Upper lobe of left lung (tissue), 6 donors: ENCODE results near the gene SWT1. TPM values are rescaled to one million over a fixed set of nuclear protein-coding genes. Genes with fewer than 3 reads are reported as not detected.
"Not testable (repeated sequence)": the region's sequence is repeated elsewhere in the genome, so short reads cannot be mapped to it uniquely, and the experiment has no call there.

Experiments used
- ATAC-seq, 2 donors: fragments of 200-7000 bp; cut with Tn5 transposase; one replicate each; pipeline ENCODE4 v1.9.1; 2022; ENCODE audit warnings: mild to moderate bottlenecking in 2 of 2, moderate library complexity in 2 of 2; ENCODE audit not compliant: low FRiP score in 2 of 2
- DNase-seq, 2 donors: peaks; one replicate each; pipeline ENCODE4 v3.0.0-alpha.2; 2019 to 2020
- H3K27ac ChIP-seq, 4 donors: fragments of 200-600 bp; sonication (generic); one replicate each; pipeline ENCODE4 v1.5.1; 2016 to 2019
- H3K27me3 ChIP-seq, 4 donors: fragments of 200-600 bp; sonication (generic); one replicate each; pipeline ENCODE4 v1.5.1; 2017 to 2019
- H3K36me3 ChIP-seq, 4 donors: fragments of 200-600 bp; sonication (generic); one replicate each; pipeline ENCODE4 v1.5.1; 2016 to 2019
- H3K4me1 ChIP-seq, 4 donors: fragments of 200-600 bp; sonication (generic); one replicate each; pipeline ENCODE4 v1.5.1; 2018 to 2019
- H3K4me3 ChIP-seq, 4 donors: fragments of 200-600 bp; sonication (generic); one replicate each; pipeline ENCODE4 v1.5.1; 2017 to 2019; ENCODE audit warnings: mild to moderate bottlenecking in 2 of 4, moderate library complexity in 1 of 4
- H3K9me3 ChIP-seq, 4 donors: fragments of 200-600 bp; sonication (generic); one replicate each; pipeline ENCODE4 v1.5.1; 2018 to 2019
- CTCF ChIP-seq, 6 experiments: fragments of 450-650 bp in 4 of 6; fragments of 200-600 bp in 2 of 6; sonication (generic) in 2 of 6; IDR thresholded peaks; one replicate each; pipeline ENCODE4 v1.5.1; 2016 to 2019; ENCODE audit warnings: antibody characterized with exemption in 6 of 6
- EP300 ChIP-seq, 4 donors: sonication (generic); formaldehyde crosslinking; IDR thresholded peaks; one replicate each; pipeline ENCODE4 v1.5.1; 2017; ENCODE audit warnings: antibody characterized with exemption in 4 of 4, control low read depth in 2 of 4
- POLR2A ChIP-seq, 4 donors: fragments of 450-650 bp; IDR thresholded peaks; one replicate each; pipeline ENCODE4 v1.5.1; 2016 to 2017; ENCODE audit warnings: antibody characterized with exemption in 4 of 4, mild to moderate bottlenecking in 2 of 4
- POLR2AphosphoS5 ChIP-seq, 2 donors: sonication (generic); formaldehyde crosslinking; IDR thresholded peaks; one replicate each; pipeline ENCODE4 v1.5.1; 2017; ENCODE audit warnings: antibody characterized with exemption in 2 of 2
- WGBS, 2 donors: methylation state at CpG; one replicate each; pipeline ENCODE4 v1.1.5; 2017 to 2018; 5-methylcytosine and 5-hydroxymethylcytosine counted together
- total RNA-seq, 6 donors: library from RNA; depleted of rRNA in 4 of 6; stranded (reverse); fragments of >200 nt in 4 of 6; gene quantifications; one replicate each; pipeline versions ENCODE4 v1.1.0 to v1.2.1, GENCODE V29; 2016 to 2021
- donor health status: DM: no; HTN: no; CAD: no; lungs with moderate emphysema.
- donor health status: DM: no; HTN: yes; CAD: no; lungs with severe emphysema.

The SWT1 gene
- total RNA-seq, 6 donors from 2014 or later, result 3.1 to 15.7 (median 6.0) TPM

- Histone ChIP-seq H3K27me3 (no peaks in the 10 kb centered on the region), H3K4me3 (peak within 1 kb of the TSS; percentile 61 to 96 (median 80)), H3K4me1 (peaks cover 29 to 45% (median 39%) of the 10 kb centered on the region in 4 donors), H3K36me3 (no peaks in the 10 kb centered on the region), H3K27ac (peak within 1 kb of the TSS; percentile 91 to 99 (median 97)), H3K9me3 (no peaks in the 10 kb centered on the region)
- TF ChIP-seq POLR2AphosphoS5 (IDR thresholded peaks at IDR 0.05) (peak; percentile 96 to 98), POLR2A (IDR thresholded peaks at IDR 0.05) (peak; percentile 81 to 99 (median 96)), CTCF (IDR thresholded peaks at IDR 0.05) (peak in 3 of 6 experiments; percentile 16 to 42 (median 37)), EP300 (IDR thresholded peaks at IDR 0.05) (peak in 1 of 4 donors; percentile 68)
- WGBS, 2 donors, result 1% methylated on average over 44 to 62 of the region's 80 CpGs
- ATAC-seq (peak; percentile 93 to 97), DNase-seq (peak; percentile 97 to 99)
Measured at GRCh38 chr1:185317034-185317885, 160.3 kb downstream of the SWT1 start, which contains the start of gene IVNS1ABP. IVNS1ABP (minus strand) TSS chr1:185317243; CDS start chr1:185309493, 7,750 bp downstream.

GRCh38 chr1:185317886-185318310, 160.9 kb downstream of the SWT1 start:
- H3K36me3 ChIP-seq, result no peaks in the 10 kb centered on the region
- WGBS, 2 donors, result 14 to 23% methylated on average over 11 of the region's 11 CpGs
- DNase-seq, result peak in 1 of 2 donors; percentile 73
- no peaks in the 10 kb centered on the region for H3K27me3 ChIP-seq
- peak overlapping the region; percentile 91 to 99 (median 97) for H3K27ac ChIP-seq
- TF ChIP-seq CTCF (IDR thresholded peaks at IDR 0.05), result peak in 2 of 6 experiments; percentile 7 to 23
- TF ChIP-seq POLR2AphosphoS5 (IDR thresholded peaks at IDR 0.05), result no peak
- peak overlapping the region in 3 of 4 donors; percentile 61 to 96 (median 63) for H3K4me3 ChIP-seq
- peaks cover 29 to 38% (median 34%) of the 10 kb centered on the region in 4 donors for H3K4me1 ChIP-seq
- no peaks in the 10 kb centered on the region for H3K9me3 ChIP-seq
- ATAC-seq, result peak; percentile 17 to 67

- Histone ChIP-seq H3K27ac (peak overlapping the region; percentile 91 to 99 (median 97)), H3K27me3 (no peaks in the 10 kb centered on the region), H3K4me3 (peak overlapping the region in 2 of 4 donors; percentile 63 to 96), H3K4me1 (peaks cover 25 to 31% (median 28%) of the 10 kb centered on the region in 4 donors), H3K9me3 (no peaks in the 10 kb centered on the region), H3K36me3 (no peaks in the 10 kb centered on the region)
- DNase-seq (peak in 1 of 2 donors; percentile 26), ATAC-seq (no peak)
- whole genome bisulfite sequencing, 2 donors, result 54 to 65% methylated on average over 10 of the region's 10 CpGs
- TF ChIP-seq EP300 (IDR thresholded peaks at IDR 0.05), result no peak
Measured at GRCh38 chr1:185318431-185319138, 161.6 kb downstream of the SWT1 start.

- Histone ChIP-seq H3K9me3 (no peaks in the 10 kb centered on the region), H3K27me3 (no peaks in the 10 kb centered on the region), H3K4me1 (peaks cover 19 to 27% (median 25%) of the 10 kb centered on the region in 4 donors), H3K36me3 (no peaks in the 10 kb centered on the region), H3K4me3 (no peak overlapping the region), H3K27ac (peak overlapping the region in 2 of 4 donors; percentile 98 to 99)
- DNase-seq (no peak), ATAC-seq (no peak)
- TF ChIP-seq CTCF (IDR thresholded peaks at IDR 0.05) (no peak), POLR2A (IDR thresholded peaks at IDR 0.05) (no peak), POLR2AphosphoS5 (IDR thresholded peaks at IDR 0.05) (no peak), EP300 (IDR thresholded peaks at IDR 0.05) (no peak)
- 70 to 75% methylated on average over 1 of the region's 1 CpG for WGBS, 2 donors
Measured at GRCh38 chr1:185319139-185319475, 162.1 kb downstream of the SWT1 start.

GRCh38 chr1:185321104-185321503, 164.1 kb downstream of the SWT1 start:
- not testable (repeated sequence) for H3K36me3 ChIP-seq, DNase-seq, ATAC-seq, H3K27me3 ChIP-seq, H3K27ac ChIP-seq, H3K9me3 ChIP-seq, H3K4me3 ChIP-seq
- 95 to 98% methylated on average over 7 of the region's 7 CpGs for WGBS, 2 donors
- H3K4me1 ChIP-seq, result peaks cover 5 to 16% (median 10%) of the 10 kb centered on the region in 4 donors

GRCh38 chr1:185321653-185322221, 164.8 kb downstream of the SWT1 start:
- not testable (repeated sequence) for H3K4me3 ChIP-seq, H3K9me3 ChIP-seq, H3K27me3 ChIP-seq, H3K36me3 ChIP-seq, ATAC-seq, H3K27ac ChIP-seq
- peak in 1 of 2 donors; percentile 76 for DNase-seq
- WGBS, 2 donors, result 92 to 99% methylated on average over 7 to 36 of the region's 36 CpGs
- peaks cover 5 to 16% (median 10%) of the 10 kb centered on the region in 4 donors for H3K4me1 ChIP-seq
